ENCODE measurements around the gene TARP.
"Not testable (repeated sequence)": the region's sequence is repeated elsewhere in the genome, so short reads cannot be mapped to it uniquely, and the experiment has no call there.

The TARP gene

DNA sequence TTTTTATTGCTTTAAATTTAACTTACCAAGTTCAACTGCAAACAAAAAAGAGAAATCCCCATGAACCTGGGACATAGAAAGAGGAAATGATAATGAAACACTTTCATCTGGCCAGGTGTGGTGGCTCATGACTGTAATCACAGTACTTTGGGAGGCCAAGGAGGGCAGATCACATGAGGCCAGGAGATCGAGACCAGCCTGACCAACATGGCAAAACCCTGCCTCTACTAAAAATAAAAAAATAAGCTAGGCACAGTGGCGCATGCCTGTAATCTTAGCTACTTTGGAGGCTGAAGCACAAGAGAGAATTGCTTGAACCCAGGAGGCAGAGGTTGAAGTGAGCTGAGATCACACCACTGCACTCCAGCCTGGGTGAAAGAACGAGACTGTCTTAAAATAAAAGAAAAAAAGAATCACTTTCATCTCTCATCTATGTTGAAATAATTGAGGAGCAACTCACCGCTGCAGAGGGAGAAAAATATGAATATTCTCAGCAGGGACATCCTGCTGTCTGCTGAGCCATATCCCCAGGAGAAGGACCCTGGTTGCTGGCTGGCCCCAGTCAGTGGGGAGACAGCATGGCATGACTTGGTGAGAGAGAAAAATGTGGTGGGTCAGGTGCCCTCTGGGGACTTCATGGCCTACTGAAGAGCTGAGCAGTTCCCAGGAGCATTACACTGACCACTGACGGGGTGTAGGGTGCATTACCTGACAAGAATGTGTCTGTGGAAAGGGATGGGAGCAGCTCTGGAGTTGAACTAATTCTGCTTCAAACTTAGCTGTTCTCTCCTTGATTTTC, 22.8 kb upstream of the TARP start:
- DNase-seq, result no peak

DNA sequence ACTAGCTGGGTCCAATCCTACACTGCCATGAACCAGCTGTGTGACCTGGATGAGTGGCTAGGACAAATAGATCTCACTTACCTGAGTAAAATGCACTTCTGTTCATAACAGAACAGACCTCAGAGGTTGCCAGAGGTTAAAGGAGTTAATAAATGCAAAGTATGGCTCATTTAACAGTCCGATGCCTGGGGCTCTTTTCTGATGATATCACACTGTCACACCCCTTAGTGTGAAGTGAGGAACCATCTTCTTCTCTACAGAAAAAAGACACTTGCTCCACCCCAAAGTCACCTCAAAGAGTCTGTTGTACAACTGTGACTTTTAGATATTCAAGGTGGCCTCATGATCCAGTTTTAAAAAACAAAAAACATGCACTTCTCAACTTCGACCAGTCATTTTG, 21.5 kb upstream of the TARP start:
- DNase-seq, result no peak

- no peak for DNase-seq
Observed at GRCh38 chr7:38292442-38292841, 19.0 kb upstream of the TARP start.

DNA sequence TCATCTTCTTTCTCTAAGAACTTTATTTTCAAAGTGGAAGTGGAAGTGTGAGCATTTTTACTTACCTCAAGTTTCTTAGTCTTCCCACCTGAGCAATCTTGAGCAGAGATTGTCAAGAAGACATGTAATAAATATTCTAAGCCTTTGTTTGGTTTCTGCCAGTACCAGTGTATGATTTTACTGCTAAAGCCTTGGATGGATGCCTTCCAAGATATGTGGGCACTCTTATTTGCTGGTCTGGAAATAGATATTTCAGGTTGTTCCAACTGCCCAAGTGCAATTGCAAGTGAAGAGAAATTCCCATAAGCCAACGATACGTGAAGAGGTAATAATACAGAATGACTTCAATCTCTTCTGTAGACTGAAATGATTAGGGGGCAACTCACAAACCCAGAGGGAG, 18.2 kb upstream of the TARP start:
- DNase-seq, result no peak

GRCh38 chr7:38291117-38291647, 17.7 kb upstream of the TARP start:
- DNase-seq, result no peak

GRCh38 chr7:38284553-38284952, 11.1 kb upstream of the TARP start:
- no peak for DNase-seq

DNA sequence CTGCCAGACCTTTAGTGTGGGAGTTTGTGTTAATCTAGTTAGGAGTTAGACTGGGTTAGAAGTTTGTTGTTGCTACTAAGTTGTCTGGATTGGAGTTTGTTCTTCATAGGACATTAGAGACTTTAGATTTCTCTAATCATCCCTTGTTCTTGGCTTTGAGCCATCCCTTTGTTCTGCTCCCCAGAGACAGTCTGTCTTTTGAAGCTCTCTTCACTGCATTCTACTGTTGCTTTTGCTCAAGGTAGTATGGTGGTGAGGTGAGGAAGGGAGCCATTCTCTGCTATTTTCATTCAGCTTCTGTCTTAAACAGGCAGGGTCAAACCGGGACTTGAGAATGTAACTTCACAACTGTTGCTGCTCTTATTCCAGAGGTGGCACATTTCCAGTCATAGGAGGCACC, 10.4 kb upstream of the TARP start:
- peak in 1 of 2 experiments; percentile 6 for DNase-seq

DNA sequence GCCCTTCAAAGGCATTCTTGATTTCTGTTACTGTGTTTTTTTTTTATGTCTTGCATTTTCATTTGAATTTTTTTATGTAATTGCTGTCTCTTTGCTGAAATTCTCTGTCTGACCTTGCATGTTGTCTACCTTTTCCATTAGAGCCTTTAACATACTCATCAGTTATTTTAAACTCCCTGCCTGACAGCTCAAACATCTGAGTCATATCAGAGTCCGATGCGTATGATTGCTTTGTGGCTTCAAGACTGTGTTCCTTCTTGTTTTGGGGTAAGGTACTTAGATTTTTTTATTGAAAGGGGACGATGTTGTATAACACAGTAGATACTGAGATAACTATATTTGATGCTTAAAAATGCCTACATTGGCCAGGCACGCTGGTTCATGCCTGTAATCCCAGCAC, 9.7 kb upstream of the TARP start:
- DNase-seq, result no peak

- no peak for DNase-seq
Observed at GRCh38 chr7:38282081-38282480, 8.6 kb upstream of the TARP start.

- DNase-seq, result no peak
Observed at GRCh38 chr7:38281266-38281665, 7.8 kb upstream of the TARP start.

- DNase-seq, result no peak
Observed at GRCh38 chr7:38280707-38281106, 7.3 kb upstream of the TARP start.

GRCh38 chr7:38280000-38280399, 6.6 kb upstream of the TARP start:
- no peak for DNase-seq

GRCh38 chr7:38276096-38276877, 2.9 kb upstream of the TARP start:
- no peak for DNase-seq

DNA sequence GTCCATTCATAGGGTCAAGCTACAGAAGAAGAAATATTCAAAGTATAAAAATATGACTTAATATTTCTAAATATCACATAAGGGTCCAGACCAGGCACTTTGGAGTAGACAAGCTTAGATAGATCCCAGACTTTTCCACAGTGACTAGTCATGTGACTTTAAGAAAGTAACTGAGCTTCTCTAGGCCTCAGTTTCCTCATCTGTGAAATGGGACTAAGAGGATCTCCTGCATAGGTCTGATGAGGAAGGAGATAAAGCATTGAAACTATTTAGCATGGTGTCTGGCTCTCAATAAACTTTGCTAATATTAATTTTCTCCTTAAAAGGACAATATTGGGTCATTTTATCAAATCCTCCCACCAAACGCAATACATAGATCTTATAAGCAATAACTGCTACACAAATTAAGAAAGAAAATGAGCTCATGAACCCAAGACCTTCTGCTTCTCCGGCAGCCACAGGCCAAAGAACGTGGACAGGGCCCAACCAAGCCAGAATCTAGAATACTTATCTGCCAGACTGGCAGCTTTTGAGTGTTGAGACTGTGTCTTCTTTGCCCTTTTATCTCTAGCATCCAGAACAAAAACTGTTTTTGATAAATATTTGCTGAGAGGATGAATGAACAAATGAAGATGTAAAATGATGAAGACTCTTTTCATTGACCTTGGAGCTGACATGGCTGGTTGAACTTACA, 1.6 kb upstream of the TARP start:
- no peak for DNase-seq

- DNase-seq, result no peak
Observed at GRCh38 chr7:38274486-38274885, 1.1 kb upstream of the TARP start.

DNA sequence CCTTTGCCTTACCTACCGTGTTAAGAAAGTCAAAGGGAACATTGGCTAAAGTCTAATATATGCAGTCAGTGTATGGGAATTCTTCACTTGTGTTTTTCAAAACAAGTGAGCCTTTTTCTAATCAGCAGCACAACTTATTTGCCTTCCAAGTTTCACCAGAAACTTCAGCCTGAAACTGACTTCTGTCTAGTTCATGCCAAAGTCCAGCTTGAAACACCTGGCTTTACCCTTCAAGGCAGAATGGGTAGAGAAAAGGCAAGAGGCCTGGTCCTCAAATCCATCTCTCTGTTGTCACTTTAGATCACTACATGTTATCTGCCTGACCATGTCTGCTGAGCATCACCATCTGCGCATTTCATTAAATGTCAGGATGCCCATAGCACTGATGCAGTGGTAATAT, 3.0 kb downstream of the TARP start:
- not testable (repeated sequence) for DNase-seq

DNA sequence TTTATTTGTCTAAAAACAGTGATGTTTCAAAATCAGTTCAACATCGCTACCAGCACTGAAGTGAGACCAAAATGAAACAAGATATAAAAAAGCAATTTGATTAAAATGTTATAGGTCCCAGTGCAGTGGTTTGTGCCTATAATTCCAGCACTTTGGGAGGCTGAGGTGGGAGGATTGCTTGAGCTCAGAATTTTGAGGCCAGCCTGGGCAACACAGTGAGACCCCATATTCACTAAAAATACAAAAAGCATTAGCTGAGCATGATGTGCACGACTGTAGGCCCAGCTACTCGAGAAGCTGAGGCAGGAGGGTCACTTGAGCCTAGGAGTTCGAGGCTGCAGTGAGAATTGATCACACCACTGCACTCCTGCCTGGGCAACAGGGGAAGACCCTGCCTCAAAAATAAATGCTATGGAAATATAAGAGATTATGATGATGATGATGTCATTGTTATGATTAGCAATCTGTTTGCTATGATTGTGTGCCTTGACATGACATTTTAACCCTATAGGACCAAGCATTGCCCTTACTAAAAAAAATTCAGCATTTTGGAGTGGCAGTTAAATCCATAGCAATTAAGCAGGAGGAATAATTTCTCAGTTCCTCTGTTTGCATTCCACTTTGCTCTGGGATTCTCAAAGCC, 3.6 kb downstream of the TARP start:
- not testable (repeated sequence) for DNase-seq

DNA sequence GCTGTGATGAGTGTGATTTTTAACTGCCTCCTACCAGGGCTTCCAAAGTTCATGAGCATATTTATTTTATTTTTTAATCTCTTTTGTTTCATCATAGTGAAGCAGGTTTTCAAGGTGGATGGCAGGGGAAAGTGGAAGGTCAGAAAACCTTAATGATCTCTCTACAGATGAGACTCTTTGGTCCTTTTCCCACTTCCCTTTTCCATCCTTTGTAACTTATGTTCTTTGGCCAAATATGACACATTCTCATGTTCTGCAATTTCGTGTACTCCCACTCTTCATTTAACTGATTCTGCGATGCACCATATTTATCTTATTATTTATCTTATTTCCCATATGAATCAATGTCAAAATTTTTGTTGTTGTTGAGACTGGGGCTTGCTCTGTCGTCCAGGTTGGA, 7.5 kb downstream of the TARP start:
- DNase-seq, result not testable (repeated sequence)

GRCh38 chr7:38264602-38265001, 8.8 kb downstream of the TARP start:
- DNase-seq, result not testable (repeated sequence)

GRCh38 chr7:38263274-38263673, 10.2 kb downstream of the TARP start:
- DNase-seq, result not testable (repeated sequence)

- DNase-seq, result no peak
Observed at GRCh38 chr7:38262545-38262944, 10.9 kb downstream of the TARP start.

- not testable (repeated sequence) for DNase-seq
Observed at GRCh38 chr7:38262026-38262425, 11.4 kb downstream of the TARP start.

DNA sequence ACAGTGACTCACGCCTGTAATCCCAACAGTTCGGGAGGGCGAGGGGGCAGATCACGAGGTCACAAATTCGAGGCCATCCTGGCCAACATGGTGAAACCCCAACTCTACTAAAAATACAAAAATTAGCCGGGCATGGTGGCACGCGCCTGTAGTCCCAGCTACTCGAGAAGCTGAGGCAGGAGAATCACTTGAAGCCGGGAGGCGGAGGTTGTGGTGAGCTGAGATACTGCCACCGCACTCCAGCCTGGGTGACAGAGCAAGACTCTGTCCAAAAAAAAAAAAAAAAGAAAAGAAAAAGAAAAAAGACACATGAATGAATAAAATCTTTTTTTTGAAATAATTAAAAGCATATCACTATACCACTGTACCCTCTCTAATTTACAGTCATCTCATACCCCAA, 11.8 kb downstream of the TARP start:
- not testable (repeated sequence) for DNase-seq
